Measurements from ENCODE around the gene CLEC20A.
"Not testable (repeated sequence)": the region's sequence is repeated elsewhere in the genome, so short reads cannot be mapped to it uniquely, and the experiment has no call there.

The CLEC20A gene

GRCh38 chr1:178529364-178530036 is 32.7 kb upstream of the CLEC20A start:
- DNase-seq (ENCODE audit: low read depth): no peak

DNA sequence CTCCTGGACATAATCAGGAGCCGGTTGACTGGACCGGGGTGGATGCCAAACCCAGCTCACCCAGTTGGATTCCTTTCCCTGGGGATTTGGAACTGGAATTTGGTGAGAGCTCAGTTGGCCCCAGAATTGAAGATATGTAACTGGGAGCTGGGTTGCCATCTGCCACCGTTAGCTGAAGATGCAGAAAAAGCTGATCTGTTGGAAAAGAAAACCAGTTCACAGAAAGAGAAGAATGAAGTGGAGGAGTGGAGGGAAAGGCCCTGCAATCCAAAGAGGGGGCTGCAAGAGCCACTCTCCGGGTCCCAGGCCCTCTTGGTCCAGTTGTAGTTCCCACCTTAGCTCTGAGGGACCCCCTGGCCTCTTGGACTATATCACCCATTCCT is 32.2 kb upstream of the CLEC20A start:
- no peak for DNase-seq (ENCODE audit: low read depth)

DNA sequence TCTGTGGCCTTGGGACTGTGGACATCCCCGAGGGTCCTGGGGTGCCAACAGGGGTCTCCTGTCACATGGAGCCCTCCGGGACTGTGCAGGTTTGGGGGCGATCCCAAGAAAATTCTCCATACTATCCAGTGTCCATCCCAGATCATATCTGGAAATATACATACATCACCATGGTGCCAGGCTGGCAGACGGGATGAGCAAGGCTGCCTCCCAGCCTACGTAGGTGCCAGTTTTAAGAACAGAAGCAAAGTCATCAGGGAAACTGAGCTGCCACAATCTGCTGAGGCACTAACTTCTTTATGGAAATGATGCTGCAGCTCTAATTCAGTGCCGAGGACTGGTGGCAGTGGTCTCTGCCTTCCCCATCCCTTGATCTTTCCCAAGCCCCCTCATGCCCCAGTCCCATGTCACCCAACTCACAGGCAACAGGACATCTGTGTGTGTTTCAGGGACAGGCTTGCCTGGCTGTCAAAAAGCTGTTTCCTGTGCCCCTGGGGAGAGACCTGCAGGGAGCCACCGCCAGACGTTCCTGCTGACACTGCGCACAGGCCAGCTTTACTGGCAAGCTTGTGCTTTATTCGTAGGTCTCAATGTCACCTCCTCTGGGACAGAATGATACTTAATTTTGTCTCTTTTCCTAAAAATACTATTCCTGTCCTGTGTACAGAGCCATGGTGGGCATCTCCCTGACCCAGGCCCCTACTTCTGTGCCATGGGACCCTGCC is 31.6 kb upstream of the CLEC20A start:
- no peak for DNase-seq (ENCODE audit: low read depth)

DNA sequence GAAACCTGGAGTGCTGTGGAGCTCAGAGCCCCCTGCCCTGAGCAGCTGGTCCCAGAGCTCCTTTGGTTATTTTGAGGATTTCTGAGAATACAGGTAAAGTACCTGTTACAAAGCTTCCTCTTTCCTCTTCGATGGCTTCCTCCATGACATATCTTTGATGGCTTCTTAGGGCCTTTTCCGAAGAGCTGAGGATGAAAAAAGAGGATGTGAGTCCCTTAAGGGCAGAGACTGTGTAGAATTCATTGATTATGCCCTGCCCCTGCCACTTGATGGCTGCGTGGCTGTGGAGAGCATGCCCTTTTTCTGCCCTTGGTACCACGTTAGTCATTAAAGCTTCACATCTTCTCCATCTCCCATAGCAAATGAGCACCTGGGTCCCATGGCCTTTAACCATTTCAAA is 30.4 kb upstream of the CLEC20A start:
- DNase-seq (ENCODE audit: low read depth): no peak

DNA sequence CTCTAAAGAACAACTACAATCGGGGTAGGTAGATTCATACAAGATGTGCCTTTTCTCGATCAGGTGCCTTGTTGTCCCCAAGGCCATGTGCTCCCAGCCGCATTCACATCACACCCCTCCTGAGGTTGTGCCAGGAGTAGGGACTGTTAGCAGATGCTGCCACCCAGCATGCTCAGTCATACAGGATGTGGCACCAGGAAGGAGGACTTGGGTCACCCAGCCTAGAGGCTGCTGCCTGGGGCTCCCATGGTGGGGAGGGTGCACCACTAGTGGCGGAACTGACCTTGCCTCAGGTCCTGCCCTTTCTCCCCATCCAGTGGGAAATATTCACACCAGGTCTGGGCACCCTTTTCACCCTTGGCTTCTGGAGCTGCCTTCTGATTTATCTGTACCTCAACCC is 24.5 kb upstream of the CLEC20A start:
- DNase-seq (ENCODE audit: low read depth): no peak

- DNase-seq (ENCODE audit: low read depth): no peak
Observed at GRCh38 chr1:178520803-178521202, 24.0 kb upstream of the CLEC20A start.

DNA sequence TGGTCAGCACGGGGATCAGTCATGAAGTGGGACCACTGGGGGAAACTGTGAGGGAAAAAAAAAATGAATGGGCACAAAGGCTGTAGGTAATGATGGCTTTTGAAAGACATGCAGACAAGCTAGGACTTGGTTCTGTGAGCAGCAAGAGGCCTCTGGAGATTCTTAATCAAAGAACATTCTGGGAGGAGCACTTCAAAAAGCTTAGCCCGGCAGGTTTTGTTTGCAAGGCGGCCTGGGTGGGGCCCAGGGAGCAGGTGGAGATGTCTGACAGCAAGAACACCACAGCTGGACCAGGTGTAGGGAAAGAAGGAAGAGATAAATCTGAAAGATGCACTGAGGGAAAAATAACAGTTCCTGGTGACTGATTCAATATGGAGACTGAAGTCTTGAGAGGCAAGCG is 22.1 kb upstream of the CLEC20A start:
- no peak for DNase-seq (ENCODE audit: low read depth)

DNA sequence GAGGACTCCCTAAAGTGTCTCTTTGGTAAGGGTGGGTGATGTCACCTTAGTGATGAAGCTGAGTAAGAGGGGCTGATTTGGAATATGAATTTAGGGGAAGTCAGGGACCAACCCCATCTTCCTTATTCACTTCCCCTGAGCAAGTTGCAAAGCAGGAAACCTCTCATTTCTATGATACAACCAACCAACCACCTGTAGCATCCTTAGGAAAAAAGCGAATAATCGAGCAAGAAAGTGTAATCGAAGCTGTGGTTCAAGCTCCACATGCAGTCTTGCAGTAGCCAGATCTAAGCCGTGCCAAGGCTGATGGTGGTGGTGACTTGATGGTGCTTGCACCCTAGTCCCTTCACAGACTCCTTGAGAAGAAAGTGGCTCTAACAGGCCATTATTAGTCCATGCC is 19.3 kb upstream of the CLEC20A start:
- no peak for DNase-seq (ENCODE audit: low read depth)

GRCh38 chr1:178513278-178513983 is 16.7 kb upstream of the CLEC20A start:
- no peak for DNase-seq (ENCODE audit: low read depth)

DNA sequence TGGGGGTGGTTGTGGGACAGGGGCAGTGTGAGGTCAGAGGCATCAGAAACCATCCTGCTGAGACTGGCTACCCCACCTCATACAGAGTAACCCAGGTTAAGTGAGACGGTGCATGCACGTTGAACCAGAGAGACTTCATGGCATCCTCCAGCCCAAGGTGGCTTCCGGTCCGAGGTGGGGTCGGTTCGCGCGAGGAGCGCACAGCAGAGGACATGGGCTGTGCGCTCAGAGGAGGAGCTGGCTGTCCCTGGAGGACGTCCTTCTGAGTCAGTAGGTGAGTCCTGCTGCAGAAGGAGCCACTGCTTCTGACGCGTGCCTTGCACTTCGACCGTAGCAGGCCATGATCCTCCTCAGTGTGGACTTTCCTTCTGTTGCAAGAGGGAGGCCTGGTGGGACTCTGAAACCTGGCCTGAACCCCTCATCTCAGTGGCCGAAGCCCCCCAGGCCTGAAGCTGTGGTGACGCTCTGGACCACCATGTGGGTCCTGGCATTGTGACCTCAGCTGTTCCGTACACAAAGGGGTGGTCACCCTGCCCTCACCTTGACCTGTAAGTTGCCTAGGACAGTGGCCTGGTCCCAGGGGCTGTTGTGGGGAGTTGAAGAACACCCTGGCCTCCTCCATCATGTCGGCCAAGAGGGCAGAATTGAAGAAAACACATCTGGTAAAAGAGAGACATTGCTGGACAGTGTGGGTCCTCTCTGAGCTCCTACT is 16.0 kb upstream of the CLEC20A start, which contains the start of gene TEX35:
Gene TEX35, plus strand, starts transcription at position 544 of the 712 bp plus-strand sequence. Its CDS starts 80 bp downstream, at position 624.
- DNase-seq (ENCODE audit: low read depth): no peak

- no peak for DNase-seq (ENCODE audit: low read depth)
Observed at GRCh38 chr1:178510155-178510554, 13.4 kb upstream of the CLEC20A start.

DNA sequence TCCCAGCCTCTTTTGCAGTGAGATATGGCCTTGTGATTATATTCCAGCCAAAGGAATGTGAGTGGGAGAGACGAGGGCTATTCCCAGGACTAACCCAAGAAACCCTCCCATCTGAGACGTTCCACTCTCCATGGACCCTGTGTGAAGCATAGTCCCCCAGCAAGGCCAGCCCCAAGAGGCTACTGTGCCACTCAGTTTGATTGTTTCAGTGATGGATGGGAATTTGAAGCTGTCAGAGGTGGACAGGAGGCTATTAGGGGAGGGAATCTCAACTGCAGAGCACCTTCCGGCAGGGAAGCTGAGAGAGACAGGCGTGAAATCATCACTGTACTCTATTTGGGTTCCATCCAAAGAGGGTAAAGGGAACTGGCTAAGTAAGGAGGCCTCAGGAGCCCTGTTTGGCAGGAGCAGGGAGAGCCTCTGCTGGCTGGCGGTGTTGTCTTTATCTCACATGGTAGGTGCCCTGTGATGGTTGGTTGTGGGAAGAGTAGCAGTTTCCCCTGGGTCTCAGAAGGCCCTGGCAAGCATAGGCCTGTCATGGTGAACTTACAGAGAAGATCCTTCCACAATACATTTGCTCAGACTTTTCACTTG is 12.7 kb upstream of the CLEC20A start:
- no peak for DNase-seq (ENCODE audit: low read depth)

GRCh38 chr1:178506669-178507068 is 9.9 kb upstream of the CLEC20A start:
- DNase-seq (ENCODE audit: low read depth): no peak

GRCh38 chr1:178506177-178506576 is 9.4 kb upstream of the CLEC20A start:
- no peak for DNase-seq (ENCODE audit: low read depth)

DNA sequence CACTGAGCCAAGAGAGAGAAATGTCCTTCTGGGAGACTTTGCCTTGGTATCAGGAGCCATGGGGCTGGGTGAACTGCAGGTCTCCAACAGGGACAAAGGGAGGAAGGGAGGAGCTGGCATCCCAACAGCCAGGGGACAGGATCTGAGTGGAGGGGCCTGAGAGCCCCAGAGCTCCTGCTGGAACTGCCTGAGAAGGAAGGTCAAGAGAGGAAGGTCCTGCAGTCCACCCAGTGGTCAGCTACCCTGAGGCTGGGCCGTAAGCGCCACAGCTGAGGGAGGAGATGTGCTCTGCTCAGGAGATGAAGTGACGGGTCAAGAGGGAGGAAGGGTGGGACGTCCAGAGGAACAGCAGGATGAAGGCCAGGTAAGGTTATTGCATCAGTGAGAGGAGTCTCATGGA is 7.5 kb upstream of the CLEC20A start:
- no peak for DNase-seq (ENCODE audit: low read depth)

DNA sequence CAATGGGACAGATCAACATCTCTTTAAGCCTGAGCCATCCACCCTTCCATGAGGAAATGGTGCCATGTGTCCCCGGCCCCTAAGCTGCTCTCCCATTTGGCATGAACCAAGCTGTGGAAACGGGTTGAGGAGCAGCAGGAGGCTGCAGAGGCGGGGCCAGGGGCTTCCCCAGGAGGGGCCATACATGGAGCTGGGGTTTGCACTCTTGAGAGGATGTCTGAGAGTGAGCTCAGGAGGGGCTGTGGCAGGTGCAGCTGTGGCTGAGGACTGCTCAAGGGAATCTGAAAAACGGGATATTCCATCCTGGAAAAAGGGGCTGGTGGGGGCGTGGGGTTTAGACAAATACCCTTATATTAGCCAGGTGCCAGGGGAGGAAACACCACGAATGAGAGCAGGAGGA is 7.1 kb upstream of the CLEC20A start:
- DNase-seq (ENCODE audit: low read depth): no peak

- DNase-seq (ENCODE audit: low read depth): not testable (repeated sequence)
Observed at GRCh38 chr1:178503316-178503715, 6.6 kb upstream of the CLEC20A start.

GRCh38 chr1:178502856-178503255 is 6.1 kb upstream of the CLEC20A start:
- DNase-seq (ENCODE audit: low read depth): no peak

- DNase-seq (ENCODE audit: low read depth): no peak
Observed at GRCh38 chr1:178502330-178502714, 5.6 kb upstream of the CLEC20A start.

DNA sequence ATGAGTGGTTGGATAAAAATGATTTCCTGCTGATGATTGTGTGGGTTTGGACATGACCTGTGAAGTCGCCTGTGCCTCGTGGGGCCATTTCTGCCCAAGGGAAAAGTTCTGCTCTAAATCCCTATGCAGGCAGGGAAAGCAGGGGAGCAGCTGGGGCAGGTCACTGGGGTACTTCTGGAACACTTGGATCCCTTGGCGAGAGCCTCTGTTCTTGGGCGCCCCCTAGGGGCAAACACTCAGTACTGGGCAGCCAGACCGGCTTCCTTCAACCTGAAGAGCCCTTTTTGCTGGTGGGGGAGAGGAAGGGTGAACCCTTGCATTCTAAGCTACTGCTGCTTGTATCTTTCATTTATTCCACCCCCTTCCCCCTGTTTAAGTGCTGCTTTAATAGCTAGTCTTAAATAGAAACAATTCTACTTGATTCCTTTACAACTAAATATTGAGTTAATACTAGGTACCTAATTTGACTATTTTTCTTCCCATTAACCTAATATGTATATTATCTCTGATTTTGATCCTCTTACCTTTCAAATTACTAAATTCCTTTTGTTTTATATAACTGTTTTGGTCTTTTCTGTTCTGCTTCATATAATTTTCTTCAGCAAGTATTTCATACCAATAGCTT is 5.1 kb upstream of the CLEC20A start:
- peak; percentile 20 for DNase-seq (ENCODE audit: low read depth)

GRCh38 chr1:178500936-178501554 is 4.3 kb upstream of the CLEC20A start:
- no peak for DNase-seq (ENCODE audit: low read depth)
